Measurements from ENCODE around the gene CDC42BPA.

- TF ChIP-seq CTCF (IDR thresholded peaks at IDR 0.05) = no peak
- TF ChIP-seq POLR2A (IDR thresholded peaks at IDR 0.05) = no peak
Observed at GRCh38 chr1:227169343-227169742, 148.9 kb downstream of the CDC42BPA start.
